ENCODE measurements around the gene MYLK.
A peak's percentile ranks its signal among the peaks of the same experiment; 100 is the strongest.

MYLK gene

DNA sequence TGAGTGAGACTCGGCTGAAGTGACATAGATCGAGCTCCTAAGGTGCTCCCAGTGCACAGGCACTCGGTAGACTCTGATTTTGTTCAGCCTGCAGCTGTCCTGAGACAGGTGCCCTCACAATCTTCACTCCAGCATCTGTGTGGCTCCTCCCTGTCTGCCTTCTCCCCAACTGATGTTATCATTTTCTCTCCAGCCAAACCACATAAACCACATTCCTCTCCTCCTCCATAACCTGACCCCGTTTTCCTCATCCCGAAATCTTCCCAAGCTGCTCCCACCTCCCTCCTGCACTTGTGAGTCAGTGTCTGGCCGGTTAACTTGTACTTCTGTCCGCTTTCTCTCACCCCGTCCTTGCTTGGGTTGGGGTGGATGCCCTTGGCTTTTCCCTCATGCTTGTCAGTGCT lies 206.0 kb downstream of the MYLK start:
- DNase-seq: no peak

DNA sequence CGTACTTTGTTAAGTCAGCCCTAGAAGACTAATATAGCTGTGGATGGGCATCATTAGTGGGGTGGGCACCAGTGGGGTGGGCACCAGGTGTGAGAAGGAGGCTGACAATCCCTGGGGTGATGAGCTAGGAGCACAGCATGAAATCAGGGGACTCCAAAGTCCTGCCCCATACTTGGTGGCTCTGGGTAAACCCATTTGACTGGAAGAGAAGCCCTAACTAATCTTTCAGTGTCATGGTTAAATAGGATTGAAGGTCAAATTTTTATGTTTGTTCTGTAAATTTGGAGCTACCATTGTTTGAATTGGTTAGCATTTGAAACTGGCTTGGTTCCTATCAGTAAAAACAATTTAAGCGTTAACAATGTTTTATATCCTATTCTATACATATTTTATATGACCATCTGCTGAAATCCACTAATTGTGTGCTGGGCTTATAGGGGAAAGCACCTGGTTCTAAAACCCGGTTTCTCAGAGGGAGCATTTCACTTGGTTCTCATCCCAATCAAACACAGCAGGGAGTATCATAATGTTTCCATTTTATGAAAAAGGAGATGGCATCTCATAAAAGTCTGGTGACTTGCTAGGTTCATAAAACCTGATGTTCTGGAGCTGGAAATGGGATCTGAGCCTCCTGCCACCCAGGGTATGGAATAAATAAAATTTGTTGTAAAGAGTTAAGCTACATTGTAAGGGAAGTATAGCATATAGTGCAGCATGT lies 211.5 kb downstream of the MYLK start:
- no peak for DNase-seq

DNA sequence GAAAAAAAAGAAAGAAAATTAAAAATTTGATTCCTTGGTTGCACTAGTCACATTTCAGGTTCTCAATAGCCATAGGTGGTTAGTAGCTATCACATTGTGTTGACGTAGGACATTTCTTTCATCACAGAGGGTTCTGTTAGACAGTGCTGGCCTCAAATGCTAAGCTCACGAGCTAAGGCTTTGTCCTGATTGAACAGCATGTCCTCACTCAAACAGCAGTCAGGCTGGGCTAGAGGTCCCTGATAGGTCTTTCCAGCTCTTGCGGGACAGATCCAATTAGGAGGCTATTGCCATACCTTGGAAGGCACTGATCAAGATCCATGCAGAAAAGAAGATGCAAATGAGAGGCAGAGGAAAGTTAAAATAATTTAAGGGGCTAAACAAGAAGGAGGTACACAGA lies 213.4 kb downstream of the MYLK start:
- no peak for DNase-seq

GRCh38 chr3:123668906-123669305 lies 215.2 kb downstream of the MYLK start:
- no peak for DNase-seq

- no peak for DNase-seq
Observed at GRCh38 chr3:123667784-123668183, 216.3 kb downstream of the MYLK start.

DNA sequence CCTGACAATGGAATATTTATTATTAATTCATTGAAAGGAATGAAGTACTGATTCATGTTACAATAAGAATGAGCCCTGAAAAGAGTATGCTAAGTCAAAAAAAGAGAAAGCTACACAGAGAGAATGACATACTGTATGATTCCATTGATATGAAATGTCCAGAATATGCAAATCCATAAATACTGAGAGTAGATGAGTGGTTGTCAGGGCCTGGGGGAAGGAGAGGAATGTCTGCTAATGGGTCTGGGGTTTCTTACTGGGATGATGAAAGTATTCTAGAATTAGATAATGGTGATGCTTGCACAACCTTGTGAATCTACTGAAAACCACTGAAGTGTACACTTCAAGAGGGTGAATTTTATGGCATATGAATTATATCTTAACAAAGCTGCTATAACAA lies 219.4 kb downstream of the MYLK start:
- no peak for DNase-seq

DNA sequence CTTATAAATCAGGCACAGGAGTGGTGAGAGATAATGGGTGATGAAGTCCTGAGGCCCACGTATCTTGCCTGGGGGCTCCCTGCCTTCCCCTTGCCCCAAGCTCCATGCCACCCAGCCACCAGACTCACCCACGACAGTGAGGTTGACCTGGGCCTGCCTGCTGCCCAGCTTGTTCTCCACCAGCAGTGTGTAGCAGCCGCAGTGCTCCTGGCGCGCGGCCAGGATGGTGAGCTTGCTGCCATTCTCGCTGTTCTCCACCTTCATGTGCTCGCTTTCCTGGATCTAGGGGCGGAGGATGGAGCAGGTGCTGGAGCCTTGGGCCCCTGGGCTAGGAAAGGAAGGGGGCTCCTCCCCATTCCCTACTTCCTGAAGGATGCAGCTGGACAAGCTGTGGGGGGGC lies 220.2 kb downstream of the MYLK start:
- DNase-seq: no peak

GRCh38 chr3:123661973-123662372 lies 222.2 kb downstream of the MYLK start:
- DNase-seq: no peak

DNA sequence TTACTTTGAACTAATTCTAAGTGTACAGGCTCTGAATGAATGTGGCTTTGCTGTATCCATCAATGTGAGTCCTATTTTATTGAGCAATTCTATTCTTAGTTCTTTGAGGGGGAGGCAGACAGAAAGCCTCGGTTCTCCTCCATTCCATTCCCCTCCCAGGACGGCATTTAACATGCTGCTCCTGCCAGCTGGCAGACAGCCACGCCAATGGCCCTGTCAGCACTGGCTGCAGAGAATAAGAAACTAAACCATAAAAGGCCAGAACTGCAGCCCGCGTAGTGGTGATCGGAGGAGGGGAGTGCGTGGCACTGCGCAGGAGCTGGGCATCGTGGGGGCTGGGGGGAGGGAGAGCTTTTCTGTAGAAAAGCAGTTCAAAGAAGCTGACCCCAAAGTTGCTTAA lies 223.2 kb downstream of the MYLK start:
- peak; percentile 64 for DNase-seq

DNA sequence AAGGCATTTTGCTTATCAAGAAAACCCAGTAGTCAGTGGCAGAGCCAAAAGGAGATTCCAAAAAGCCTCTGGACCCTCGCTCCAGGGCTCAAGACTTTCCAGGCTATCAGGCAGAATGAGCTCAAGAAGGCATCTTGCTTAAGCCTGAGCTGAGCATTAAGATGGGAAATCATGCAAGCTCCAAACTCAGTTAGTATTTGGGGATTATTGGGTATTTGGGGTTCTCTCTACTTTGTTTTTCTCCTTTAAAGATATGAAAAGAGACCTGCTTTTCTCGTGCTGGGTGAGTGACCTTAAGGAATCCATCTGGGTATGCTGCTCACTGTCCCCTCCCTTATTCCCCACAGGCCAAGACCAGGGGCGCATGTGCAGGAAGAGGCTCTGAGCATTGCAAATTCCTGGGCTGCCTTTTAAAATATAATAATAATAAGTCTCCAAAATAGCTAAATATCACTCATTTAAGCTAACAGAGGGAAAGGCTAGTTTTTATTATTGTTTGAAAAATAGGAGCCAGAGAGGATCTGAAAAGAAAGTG lies 223.9 kb downstream of the MYLK start:
- DNase-seq: peak; percentile 52

DNA sequence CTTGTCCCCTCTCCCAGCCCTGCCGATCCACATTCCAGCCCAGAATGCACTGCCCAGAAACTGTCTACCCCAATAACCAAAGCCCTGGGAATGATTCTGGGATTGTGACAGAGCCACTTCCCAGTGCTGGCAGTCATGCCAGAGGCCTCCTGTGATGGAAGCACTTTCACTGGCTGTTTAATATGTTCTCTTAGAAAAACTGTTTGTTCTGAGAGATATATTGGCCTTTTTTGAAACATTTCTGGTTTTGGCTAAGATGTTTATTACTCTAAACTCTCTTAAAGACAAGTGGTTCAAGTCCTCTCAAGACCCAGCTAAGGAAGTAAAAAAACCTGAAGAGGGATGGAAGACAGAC lies 225.3 kb downstream of the MYLK start:
- no peak for DNase-seq

DNA sequence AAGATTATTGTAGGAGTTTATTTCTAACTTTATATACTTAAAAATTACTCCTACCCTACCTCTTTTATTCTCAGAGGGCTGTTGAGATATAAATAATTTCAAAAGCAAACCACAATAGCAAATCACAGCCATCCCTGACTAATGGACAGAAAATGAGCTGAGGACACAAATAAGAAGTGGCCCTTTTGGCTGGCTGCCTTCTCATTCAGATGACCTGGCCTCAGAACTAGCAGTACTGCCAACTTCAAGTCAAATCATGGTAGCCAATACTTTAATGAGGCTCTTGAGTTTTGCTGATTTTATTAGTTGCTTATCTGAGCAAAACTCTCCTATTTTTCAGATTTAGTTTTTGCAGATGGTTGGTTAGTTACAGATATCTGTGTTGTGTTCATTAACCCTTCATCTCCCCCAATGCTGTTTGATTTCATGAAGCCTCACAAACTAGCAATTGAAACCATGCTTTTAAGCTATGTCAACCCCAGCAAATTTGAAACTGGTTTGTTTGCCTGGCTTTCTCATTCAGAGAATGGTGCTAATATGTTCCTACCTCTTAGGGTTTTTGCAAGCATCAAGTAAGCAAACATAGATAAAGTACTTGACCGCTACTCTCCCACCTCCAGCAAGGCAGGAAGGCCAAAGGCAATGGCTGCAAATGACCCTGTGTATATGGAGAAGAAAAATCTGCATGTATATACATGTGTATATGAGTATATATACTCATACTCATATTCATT lies 225.8 kb downstream of the MYLK start:
- DNase-seq: no peak

- DNase-seq: no peak
Observed at GRCh38 chr3:123657568-123657967, 226.6 kb downstream of the MYLK start.

- no peak for DNase-seq
Observed at GRCh38 chr3:123657111-123657510, 227.0 kb downstream of the MYLK start.

GRCh38 chr3:123656691-123657090 lies 227.4 kb downstream of the MYLK start:
- no peak for DNase-seq

DNA sequence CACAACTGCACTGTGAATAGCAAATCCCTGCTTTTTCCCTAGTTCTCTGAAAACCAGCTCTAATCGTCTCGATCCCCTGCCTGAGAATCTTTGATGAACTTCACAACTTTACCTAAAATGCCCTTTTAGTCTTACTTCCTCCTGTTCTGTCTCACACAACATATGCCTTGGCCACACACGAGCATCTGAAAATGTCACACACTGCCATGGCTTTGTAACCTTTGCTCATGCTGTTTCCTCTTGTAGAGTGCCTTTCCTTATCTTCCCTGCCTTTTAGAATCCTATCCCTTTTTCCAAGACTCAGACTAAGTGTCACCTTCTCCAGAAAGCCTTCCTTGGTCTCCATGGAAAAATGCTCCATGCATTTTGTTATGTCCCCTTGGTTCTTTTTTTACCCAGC lies 227.9 kb downstream of the MYLK start:
- DNase-seq: no peak

DNA sequence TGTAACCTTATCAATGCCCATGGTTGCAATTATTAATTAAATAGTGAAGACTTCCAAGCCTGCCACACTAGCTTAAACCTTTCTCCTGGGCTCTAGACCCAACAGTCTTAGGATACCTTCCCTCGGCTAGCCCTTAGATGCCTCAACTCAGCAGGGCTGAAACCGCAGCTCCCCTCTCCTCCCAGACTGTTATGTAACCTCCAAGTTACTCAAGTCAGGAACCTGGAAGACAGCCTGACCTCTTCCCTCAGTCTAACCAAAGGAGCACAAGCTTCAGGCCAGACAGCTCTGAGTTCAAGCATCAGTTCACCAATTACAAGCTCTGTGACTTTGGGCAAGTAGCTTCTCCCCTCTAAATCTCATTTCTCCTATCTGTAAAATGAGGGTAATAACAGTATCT lies 228.7 kb downstream of the MYLK start:
- DNase-seq: no peak

DNA sequence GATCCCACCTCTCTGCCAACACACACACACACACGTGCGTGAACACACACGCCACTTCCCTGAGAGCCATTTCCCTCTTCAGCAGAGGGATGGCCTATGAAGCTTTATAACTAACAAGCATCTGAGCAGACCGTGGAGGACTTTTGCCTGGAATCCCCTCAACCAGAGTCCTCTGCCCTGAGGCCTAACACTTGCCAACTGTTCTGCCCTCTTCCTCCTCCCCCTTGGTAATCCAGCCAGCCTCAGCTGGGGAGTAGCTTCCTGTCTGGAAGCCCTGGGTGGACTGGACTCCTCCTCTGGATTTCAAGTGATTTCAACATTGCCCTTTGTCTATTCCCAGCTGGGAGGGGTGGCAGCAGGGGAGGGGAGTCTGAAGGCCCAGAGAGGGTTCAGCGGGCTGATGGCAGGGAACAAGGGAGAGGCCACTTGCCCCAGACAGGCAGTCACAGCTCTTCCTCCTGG lies 230.9 kb downstream of the MYLK start:
- DNase-seq: peak; percentile 48

DNA sequence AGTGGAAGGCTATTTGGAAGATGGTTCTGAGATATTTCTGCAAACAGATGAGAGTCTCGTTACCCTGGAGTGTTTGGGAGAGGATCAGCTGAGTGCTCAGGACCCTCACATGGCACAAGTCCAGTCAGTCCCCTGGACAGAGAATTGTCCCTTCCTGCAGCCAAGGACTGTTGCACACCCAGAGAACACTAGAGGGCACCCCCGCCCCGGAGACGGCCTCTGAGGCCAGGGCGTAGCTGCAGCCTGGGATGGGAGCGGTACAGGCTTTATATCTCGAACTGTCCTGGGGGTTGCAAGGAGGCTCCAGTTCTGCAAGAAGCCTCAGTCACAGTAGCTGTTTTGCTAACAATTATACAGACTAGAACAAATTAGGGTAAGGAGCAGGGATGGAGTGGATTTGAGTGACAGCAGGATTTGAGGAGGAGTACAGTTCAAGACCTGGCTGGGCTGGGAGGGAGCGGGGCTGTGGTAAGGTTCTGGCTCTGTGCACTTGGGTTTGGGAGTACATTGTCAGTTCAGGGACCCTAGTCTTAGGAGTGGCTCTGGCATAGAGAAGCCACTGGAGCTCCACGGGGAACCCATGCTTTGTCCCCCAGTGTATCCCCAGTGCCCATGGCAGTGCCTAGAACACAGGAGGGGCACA lies 231.7 kb downstream of the MYLK start:
- DNase-seq: peak; percentile 67

DNA sequence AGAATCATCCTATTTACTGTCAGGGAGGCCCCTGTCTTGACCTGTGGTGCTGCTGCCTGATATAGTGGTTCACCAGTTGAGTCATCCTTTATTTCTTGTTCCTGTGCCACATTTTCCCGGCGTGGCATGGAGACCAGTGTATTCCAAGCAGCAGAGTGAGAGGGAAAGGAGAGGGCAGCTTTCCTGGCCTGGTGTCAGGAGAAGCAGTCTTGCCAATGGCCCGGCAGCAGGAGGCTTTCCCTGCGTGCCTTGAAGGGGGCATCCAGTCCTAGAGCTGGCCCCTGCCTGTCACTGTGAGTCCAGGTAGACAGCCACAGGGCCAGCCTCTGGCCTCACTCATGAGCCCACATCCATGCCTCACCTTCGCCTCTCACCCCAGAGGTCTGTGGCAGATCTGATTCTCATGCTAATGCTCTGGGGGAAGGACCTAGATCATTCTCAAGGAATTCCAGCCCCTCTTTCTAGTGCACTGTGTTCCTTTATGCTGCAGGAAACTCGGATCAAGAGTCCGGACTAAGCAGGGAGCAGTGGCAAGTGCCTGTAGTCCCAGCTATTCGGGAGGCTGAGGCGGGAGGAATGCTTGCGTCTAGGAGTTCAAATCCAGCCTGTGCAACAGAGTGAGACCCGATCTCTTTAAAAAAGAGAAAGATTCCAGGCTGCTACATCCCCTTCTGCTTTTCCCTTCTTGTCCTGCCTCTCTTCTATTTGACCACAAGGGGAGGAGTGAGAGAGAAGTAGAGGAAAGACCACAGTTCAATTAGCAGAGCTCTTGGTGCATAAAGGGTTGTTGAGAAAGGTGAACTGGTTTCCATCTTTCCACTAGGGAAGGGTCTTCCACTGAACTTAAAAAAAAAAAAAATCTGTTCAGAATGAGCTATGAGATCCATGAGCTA lies 232.4 kb downstream of the MYLK start:
- DNase-seq: no peak

DNA sequence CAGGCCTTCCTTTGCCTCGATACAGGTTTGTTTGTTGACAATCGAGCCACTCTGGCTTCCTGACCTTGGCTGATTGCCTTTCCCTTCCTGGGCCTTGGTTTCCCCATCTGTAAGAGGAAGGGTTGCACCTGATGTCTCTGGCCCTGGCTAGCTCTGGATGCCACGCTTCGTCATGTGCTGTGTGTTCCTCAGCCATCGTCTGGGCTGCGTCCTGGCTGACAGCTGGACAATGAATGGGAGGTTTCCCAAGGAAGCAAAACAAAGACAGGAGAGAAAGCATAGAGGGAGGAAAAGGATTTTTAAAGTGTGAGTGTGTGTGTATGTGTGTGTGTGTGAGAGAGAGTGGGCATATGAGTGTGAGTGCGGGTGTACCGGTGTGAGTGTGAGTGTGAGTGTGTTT lies 234.0 kb downstream of the MYLK start:
- no peak for DNase-seq

- no peak for DNase-seq
Observed at GRCh38 chr3:123648696-123649405, 235.3 kb downstream of the MYLK start.
